GM20431 (cell line): ENCODE data around the gene VAV3.
"Not testable (repeated sequence)": the region's sequence is repeated elsewhere in the genome, so short reads cannot be mapped to it uniquely, and the experiment has no call there.

ENCODE experiments used
- in situ Hi-C: fragments of 300-500 bp; cut with MseI, MboI; formaldehyde crosslinking; loops from one replicate; pipeline ENCODE4 v1.15.0; 2020; ENCODE audit warnings: low sequenced_read_pairs; ENCODE audit not compliant: unreplicated experiment

The VAV3 gene

GRCh38 chr1:107668762-107669161, 296.2 kb downstream of the VAV3 start:
- in situ Hi-C loops, result no loop called here

GRCh38 chr1:107666493-107666892, 298.5 kb downstream of the VAV3 start:
- in situ Hi-C loops, result no loop called here

GRCh38 chr1:107664982-107665925, 299.7 kb downstream of the VAV3 start:
- in situ Hi-C loops, result no loop called here

- in situ Hi-C loops, result no loop called here
Measured at GRCh38 chr1:107662971-107663370, 302.0 kb downstream of the VAV3 start.

GRCh38 chr1:107661158-107661557, 303.8 kb downstream of the VAV3 start:
- in situ Hi-C loops, result no loop called here

GRCh38 chr1:107659961-107660360, 305.0 kb downstream of the VAV3 start:
- in situ Hi-C loops, result no loop called here

GRCh38 chr1:107657356-107657755, 307.6 kb downstream of the VAV3 start:
- in situ Hi-C loops, result no loop called here

- in situ Hi-C loops, result no loop called here
Measured at GRCh38 chr1:107653765-107654164, 311.2 kb downstream of the VAV3 start.

- in situ Hi-C loops, result no loop called here
Measured at GRCh38 chr1:107653005-107653404, 312.0 kb downstream of the VAV3 start.

- in situ Hi-C loops, result not testable (repeated sequence)
Measured at GRCh38 chr1:107650825-107651224, 314.2 kb downstream of the VAV3 start.

GRCh38 chr1:107649023-107649422, 316.0 kb downstream of the VAV3 start:
- in situ Hi-C loops, result no loop called here

- in situ Hi-C loops, result no loop called here
Measured at GRCh38 chr1:107648071-107648470, 316.9 kb downstream of the VAV3 start.

GRCh38 chr1:107647012-107647411, 318.0 kb downstream of the VAV3 start:
- in situ Hi-C loops, result no loop called here

- in situ Hi-C loops, result no loop called here
Measured at GRCh38 chr1:107643766-107644165, 321.2 kb downstream of the VAV3 start.

GRCh38 chr1:107640207-107640606, 324.8 kb downstream of the VAV3 start:
- in situ Hi-C loops, result no loop called here

- in situ Hi-C loops, result no loop called here
Measured at GRCh38 chr1:107637101-107637500, 327.9 kb downstream of the VAV3 start.

GRCh38 chr1:107633596-107633995, 331.4 kb downstream of the VAV3 start:
- in situ Hi-C loops, result no loop called here

GRCh38 chr1:107626073-107626796, 338.7 kb downstream of the VAV3 start:
- in situ Hi-C loops, result no loop called here

GRCh38 chr1:107625405-107626029, 339.5 kb downstream of the VAV3 start:
- in situ Hi-C loops, result no loop called here

- in situ Hi-C loops, result no loop called here
Measured at GRCh38 chr1:107623431-107623830, 341.5 kb downstream of the VAV3 start.

- in situ Hi-C loops, result no loop called here
Measured at GRCh38 chr1:107622966-107623365, 342.0 kb downstream of the VAV3 start.
